ENCODE measurements around the gene LRP8. TPM values are rescaled to one million over a fixed set of nuclear protein-coding genes. Genes with fewer than 3 reads are reported as not detected.

LRP8 gene
- polyA plus RNA-seq, 1 donor (not counting 4 experiments of a cell fraction or from before 2014, with no cell fraction given), result 31.0 TPM

GRCh38 chr1:53366901-53367502 is 39.1 kb upstream of the LRP8 start:
- Histone ChIP-seq H3K4me1 (ENCODE audit: control insufficient read depth, extremely low read depth, insufficient read depth, low read length) (no peaks in the 10 kb centered on the region), H2AFZ (ENCODE audit: control insufficient read depth, low read length) (no peak overlapping the region), H4K20me1 (ENCODE audit: control insufficient read depth, extremely low read depth, insufficient read depth, low read length) (no peaks in the 10 kb centered on the region), H3K79me2 (ENCODE audit: control insufficient read depth, insufficient read depth, low read length) (no peaks in the 10 kb centered on the region), H3K4me2 (ENCODE audit: control insufficient read depth, extremely low read depth, insufficient read depth, low read depth, low read length) (no peak overlapping the region), H3K9ac (ENCODE audit: control insufficient read depth, extremely low read depth, insufficient read depth, low read length) (no peak overlapping the region), H3K36me3 (ENCODE audit: control insufficient read depth in 2 of 2, extremely low read depth in 1 of 2, insufficient read depth in 2 of 2, low read length in 2 of 2) (no peaks in the 10 kb centered on the region), H3K9me3 (ENCODE audit: control insufficient read depth, low read depth, low read length) (no peaks in the 10 kb centered on the region), H3K9me1 (ENCODE audit: control insufficient read depth, extremely low read depth, insufficient read depth, low read length) (no peaks in the 10 kb centered on the region), H3K4me3 (ENCODE audit: control insufficient read depth in 2 of 3, extremely low read depth in 1 of 3, insufficient read depth in 2 of 3, low read depth in 1 of 3, low read length in 3 of 3) (no peak overlapping the region), H3K27me3 (ENCODE audit: control insufficient read depth, extremely low read depth, insufficient read depth, low read length) (peaks cover 4% of the 10 kb centered on the region), H3K27ac (ENCODE audit: control insufficient read depth, insufficient read depth, low read length) (no peak overlapping the region)
- DNase-seq (ENCODE audit: low read depth, low spot score) (no peak), FAIRE-seq (no peak)
- dilution Hi-C loops (cut with MboI; ENCODE audit: extremely low pct_ligation_motif_present, low sequenced_read_pairs), result no loop called here
- no peak for TF ChIP-seq CTCF (optimal IDR thresholded peaks at IDR 0.05 in 1 of 3, IDR thresholded peaks at IDR 0.05 in 1 of 3, conservative IDR thresholded peaks at IDR 0.05 in 1 of 3; ENCODE audit: extremely low read depth in 1 of 3, insufficient read depth in 2 of 3, low read length in 3 of 3)
- no peak for TF ChIP-seq EZH2 (IDR thresholded peaks at IDR 0.05; ENCODE audit: low read length)

GRCh38 chr1:53365437-53366063 is 37.7 kb upstream of the LRP8 start:
- Histone ChIP-seq H3K9ac (ENCODE audit: control insufficient read depth, extremely low read depth, insufficient read depth, low read length) (no peak overlapping the region), H3K79me2 (ENCODE audit: control insufficient read depth, insufficient read depth, low read length) (no peaks in the 10 kb centered on the region), H3K27me3 (ENCODE audit: control insufficient read depth, extremely low read depth, insufficient read depth, low read length) (peaks cover 4% of the 10 kb centered on the region), H2AFZ (ENCODE audit: control insufficient read depth, low read length) (no peak overlapping the region), H3K4me2 (ENCODE audit: control insufficient read depth, extremely low read depth, insufficient read depth, low read depth, low read length) (no peak overlapping the region), H3K4me1 (ENCODE audit: control insufficient read depth, extremely low read depth, insufficient read depth, low read length) (no peaks in the 10 kb centered on the region), H3K27ac (ENCODE audit: control insufficient read depth, insufficient read depth, low read length) (no peak overlapping the region), H4K20me1 (ENCODE audit: control insufficient read depth, extremely low read depth, insufficient read depth, low read length) (no peaks in the 10 kb centered on the region), H3K9me1 (ENCODE audit: control insufficient read depth, extremely low read depth, insufficient read depth, low read length) (no peaks in the 10 kb centered on the region), H3K9me3 (ENCODE audit: control insufficient read depth, low read depth, low read length) (no peaks in the 10 kb centered on the region), H3K4me3 (ENCODE audit: control insufficient read depth in 2 of 3, extremely low read depth in 1 of 3, insufficient read depth in 2 of 3, low read depth in 1 of 3, low read length in 3 of 3) (no peak overlapping the region), H3K36me3 (ENCODE audit: control insufficient read depth in 2 of 2, extremely low read depth in 1 of 2, insufficient read depth in 2 of 2, low read length in 2 of 2) (no peaks in the 10 kb centered on the region)
- no peak for FAIRE-seq
- no peak for DNase-seq (ENCODE audit: low read depth, low spot score)
- dilution Hi-C loops (cut with MboI; ENCODE audit: extremely low pct_ligation_motif_present, low sequenced_read_pairs), result no loop called here
- no peak for TF ChIP-seq EZH2 (IDR thresholded peaks at IDR 0.05; ENCODE audit: low read length)
- TF ChIP-seq CTCF (optimal IDR thresholded peaks at IDR 0.05 in 1 of 3, IDR thresholded peaks at IDR 0.05 in 1 of 3, conservative IDR thresholded peaks at IDR 0.05 in 1 of 3; ENCODE audit: extremely low read depth in 1 of 3, insufficient read depth in 2 of 3, low read length in 3 of 3), result no peak
